GM21528 (cell line): ENCODE data around the gene IP6K1.
"Not testable (repeated sequence)": the region's sequence is repeated elsewhere in the genome, so short reads cannot be mapped to it uniquely, and the experiment has no call there.

Experiments
- ATAC-seq: cut with Tn5 transposase; IDR thresholded peaks from one replicate; pipeline ENCODE4 v1.9.1; 2021; ENCODE audit warnings: mild to moderate bottlenecking, moderate library complexity; ENCODE audit not compliant: unreplicated experiment, low FRiP score

The IP6K1 gene

GRCh38 chr3:49694409-49695070 is 91.8 kb downstream of the IP6K1 start:
- not testable (repeated sequence) for ATAC-seq

DNA sequence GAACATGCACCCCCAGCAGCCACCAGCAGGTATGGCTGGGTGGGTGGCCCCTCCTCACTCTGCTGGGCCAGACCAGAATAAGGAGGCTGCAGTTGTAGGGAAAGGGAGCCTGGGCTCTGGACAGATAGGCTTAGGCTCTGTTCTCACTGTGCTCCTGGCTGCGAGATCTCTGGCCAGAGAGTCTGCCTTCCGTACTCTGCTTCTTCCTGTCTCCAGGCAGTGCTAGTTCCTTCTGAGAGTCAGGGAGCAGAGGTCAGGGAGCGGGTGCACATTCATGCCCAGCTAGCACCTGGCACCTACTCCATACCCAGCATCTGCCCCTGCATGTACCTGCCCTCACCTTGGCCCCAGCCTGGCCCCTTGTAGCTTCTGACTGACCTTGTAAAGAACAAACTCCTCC is 94.9 kb downstream of the IP6K1 start:
- not testable (repeated sequence) for ATAC-seq

DNA sequence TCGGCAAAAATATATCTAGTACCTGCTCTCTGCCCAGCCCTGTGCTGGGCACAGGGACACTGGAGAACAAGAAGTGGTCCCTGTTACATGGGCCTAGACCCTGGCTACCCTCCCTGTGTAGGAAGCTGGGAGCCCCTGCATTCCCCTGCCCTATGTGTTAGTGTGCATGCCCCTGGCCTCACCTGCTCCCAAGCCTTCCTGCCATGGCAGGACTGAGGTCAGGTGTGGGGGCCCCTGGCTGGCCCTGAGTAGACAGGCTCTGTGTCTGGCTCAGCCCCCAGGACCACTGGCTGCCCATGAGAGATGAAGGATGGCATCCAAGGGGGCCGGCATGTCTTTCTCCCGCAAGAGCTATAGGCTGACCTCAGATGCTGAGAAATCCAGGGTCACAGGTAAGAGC is 95.5 kb downstream of the IP6K1 start:
- ATAC-seq, result not testable (repeated sequence)

DNA sequence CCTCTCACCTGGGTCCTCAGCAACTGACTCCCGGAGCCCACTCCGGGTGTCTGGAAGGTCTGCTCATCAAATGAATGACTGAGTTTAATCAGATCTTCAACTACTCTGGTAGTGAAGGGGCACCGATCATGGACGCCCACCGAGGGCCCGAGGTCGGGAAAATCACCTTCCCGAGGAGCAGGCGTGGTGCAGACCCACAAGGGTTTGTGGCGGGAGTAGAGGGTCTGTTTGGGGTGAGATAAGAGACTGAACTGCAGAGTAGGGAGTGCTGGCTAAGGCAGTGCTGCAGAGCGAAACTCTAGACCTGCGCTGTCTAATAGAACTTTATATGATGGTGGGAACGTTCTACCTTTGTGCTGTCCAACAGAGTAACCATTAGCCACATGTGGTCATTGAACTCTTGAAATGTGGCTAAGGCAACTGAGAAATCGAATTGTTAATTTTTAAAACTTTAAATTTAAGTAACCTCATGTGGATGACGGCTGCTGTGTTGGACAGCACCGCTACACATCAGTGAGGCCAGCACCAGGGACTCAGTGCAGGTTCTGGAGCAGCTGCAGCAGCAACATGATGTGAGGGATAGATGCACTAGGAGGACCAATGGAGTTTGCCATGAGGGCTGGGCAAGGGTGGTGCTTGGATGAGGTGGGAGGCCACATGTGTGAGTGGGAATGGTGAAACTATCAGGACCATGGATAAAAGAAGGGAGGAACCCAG is 96.3 kb downstream of the IP6K1 start:
- ATAC-seq, result peak; percentile 2

GRCh38 chr3:49689046-49689907 is 97.1 kb downstream of the IP6K1 start, which contains the start of the genes MST1 and RNF123:
Gene MST1, minus strand, starts transcription at chr3:49689474. Its CDS starts 783 bp downstream, at chr3:49688691.
Gene RNF123, plus strand, starts transcription at chr3:49689557. Its CDS starts 1,609 bp downstream, at chr3:49691166.
- ATAC-seq, result peak; percentile 66

GRCh38 chr3:49688338-49689045 is 97.8 kb downstream of the IP6K1 start:
- peak; percentile 1 for ATAC-seq

DNA sequence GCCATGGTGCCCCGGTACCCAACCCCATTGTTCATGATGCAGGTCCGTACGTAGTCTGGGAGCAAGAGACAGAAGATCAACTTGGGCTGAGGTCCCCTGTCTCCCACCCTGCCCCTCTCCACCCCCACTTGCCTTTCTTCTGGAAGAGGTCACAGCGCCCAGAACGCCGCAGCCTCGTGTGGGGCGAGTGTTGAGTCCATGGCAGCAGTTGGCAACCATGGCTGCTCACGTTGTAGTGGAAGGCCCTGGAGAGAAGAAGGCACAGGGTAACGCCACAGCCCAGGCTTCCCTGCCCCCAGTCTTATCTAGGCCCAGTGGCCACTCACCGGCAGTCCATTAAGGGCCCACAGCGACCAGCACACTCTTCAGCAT is 98.9 kb downstream of the IP6K1 start:
- not testable (repeated sequence) for ATAC-seq

DNA sequence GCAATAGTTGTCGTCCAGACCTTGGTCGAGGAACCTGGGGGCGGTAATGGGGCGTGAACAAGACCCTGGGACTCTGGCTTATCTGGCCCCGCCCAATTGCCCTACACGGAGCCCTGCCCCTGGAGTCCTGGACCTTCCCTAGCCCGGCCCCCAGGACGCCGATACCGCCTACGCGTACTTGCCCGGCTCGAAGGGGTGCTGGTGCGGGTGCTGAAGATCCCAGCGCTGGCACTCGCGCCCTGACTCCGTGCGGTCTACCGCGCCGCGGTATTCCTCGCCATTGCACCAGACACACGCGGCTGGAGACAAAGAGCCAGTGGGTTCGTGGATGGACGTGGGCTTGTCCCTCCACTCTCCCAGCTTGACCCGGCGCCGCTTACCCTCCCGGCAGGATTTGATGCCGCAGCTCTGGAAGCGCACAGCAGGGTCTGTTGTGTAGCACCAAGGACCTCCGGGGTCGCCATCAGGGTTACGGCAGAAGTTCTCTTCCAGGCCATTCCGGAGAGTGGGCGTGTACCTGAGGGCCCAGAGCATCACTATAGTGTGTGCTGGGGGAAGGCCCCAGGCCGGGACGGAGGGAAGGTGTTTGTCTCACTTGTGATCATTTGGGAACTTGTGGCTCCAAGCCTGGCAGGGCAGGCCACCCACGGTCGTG is 99.4 kb downstream of the IP6K1 start:
- ATAC-seq, result not testable (repeated sequence)

DNA sequence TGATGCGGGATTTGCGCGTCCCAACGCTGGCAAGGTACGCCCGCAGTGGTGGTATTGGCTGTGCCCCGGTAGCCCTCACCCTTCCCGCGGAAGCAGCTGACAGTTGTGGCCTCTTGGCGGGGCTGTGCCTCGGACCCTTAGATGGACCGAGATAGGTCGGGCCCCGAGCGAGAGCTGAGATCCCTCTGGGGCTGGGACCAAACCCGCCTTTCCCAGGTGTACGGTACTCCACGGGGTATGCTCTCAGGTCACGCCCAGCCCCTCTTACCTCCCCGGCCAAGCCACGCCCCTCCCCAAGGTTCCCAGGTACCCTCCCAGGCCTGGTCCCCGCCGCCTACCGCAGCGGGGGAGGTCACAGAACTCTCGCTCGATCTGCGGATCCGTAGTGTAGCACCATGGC is 100.0 kb downstream of the IP6K1 start:
- ATAC-seq, result not testable (repeated sequence)

- ATAC-seq, result not testable (repeated sequence)
Measured at GRCh38 chr3:49685846-49686245, 100.5 kb downstream of the IP6K1 start.

GRCh38 chr3:49685103-49685502 is 101.2 kb downstream of the IP6K1 start:
- ATAC-seq, result not testable (repeated sequence)

DNA sequence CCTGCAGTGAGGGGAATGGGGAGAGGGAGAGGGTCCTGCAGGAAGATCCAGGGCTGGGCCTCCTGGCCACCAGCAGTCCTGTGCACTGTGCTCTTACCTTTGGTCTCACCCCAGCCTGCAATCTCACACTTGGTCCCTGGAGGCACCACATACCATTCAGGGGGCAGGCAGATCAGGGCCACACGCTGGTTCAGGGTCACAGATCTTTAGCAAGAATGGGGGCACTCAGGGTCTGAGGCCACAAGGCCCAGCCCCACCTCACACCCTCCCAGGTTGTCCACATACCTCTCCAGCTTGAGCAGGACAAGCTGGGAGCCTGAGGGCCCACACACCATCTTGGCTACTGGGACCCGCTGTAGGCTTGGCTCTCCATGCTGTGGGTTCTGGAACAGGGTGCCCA is 101.9 kb downstream of the IP6K1 start:
- ATAC-seq, result not testable (repeated sequence)

GRCh38 chr3:49683162-49683561 is 103.2 kb downstream of the IP6K1 start:
- ATAC-seq, result no peak

DNA sequence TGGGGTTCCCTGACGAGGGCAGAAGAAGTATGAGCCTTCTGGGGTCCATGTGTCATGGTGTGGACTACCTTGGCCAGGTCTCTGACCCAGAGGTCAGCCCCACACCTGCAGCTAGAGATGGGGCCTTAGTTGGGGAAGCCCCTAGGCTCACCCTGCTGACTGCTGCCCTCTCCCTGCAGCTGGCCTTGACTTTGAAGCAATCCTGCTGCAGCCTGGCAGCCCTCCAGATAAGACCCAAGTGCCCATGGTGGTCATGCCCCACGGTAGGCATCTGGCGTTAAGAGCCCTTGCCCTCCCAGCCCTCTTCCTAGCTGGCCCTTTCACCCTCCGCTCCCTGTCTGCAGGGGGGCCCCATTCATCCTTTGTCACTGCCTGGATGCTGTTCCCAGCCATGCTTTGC is 104.8 kb downstream of the IP6K1 start:
- ATAC-seq, result no peak

DNA sequence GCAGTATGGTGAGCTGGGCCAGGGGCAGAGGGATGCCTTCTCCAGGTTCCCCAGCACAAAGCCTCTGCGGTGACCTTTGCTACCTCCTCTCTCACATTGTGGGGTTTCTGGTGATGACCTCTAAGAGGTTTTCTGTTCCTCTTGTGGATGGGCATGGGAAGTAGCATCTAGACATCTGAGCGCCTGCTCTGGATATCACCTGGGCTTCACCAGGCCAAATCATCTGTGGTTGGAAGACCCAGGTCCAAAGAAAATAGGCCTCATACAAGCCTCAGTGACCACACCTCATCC is 105.2 kb downstream of the IP6K1 start:
- no peak for ATAC-seq

DNA sequence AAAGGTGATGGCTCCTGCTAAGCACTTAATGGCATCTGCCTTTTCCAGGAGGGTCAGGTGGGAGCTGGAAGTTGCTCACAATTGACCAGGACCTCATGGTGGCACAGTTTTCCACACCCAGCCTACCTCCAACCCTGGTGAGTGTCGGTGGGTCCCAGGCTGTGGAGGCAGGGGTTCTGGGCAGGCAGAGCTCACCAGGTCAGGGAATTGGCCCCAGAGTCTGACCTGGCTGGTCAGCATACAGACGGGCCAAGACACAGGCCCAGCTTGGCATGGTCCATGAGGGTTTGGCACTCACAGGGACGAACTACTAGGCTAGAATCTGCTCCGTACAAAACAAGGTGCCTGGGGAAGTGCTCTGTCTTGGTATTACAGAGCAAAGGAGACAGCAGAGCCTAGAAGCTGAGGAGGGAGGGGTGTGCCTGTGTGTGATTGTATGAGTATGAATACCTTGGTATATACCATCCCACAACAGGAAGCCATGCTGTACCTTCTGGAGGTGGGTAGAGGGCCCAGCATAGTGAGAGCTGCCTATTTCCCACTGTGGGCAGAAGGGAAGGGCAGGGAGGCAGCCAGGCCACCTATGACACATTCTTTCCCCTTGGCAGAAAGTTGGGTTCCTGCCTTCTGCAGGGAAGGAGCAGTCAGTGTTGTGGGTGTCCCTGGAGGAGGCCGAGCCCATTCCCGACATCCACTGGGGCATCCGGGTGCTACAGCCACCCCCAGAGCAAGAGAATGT is 105.7 kb downstream of the IP6K1 start:
- ATAC-seq, result no peak

- no peak for ATAC-seq
Measured at GRCh38 chr3:49675912-49676311, 110.4 kb downstream of the IP6K1 start.

GRCh38 chr3:49674497-49674983 is 111.8 kb downstream of the IP6K1 start:
- ATAC-seq, result peak; percentile 14
